GM21529 (cell line): ENCODE measurements around the gene PLOD2.

Source experiments
- ATAC-seq: cut with Tn5 transposase; IDR thresholded peaks from one replicate; pipeline ENCODE4 v1.9.1; 2021; ENCODE audit not compliant: unreplicated experiment

Gene PLOD2

DNA sequence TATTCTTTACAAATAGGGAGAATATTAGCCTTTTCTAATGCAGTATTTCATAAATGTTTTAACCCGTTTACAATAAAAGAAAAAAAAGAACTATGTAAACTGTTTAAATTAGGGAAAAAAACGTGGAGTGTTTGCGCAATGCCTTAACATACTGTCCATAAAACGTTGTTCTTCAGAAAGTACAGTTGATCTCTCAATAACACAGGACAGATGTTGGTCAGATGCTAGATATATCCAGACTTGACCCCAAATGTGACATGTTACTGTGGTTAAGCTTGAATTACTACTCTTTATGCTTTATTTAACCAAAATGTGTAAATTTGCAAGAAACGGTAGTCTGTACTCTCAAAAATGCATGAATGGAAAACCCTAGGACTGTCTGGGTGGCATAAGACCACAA, 110.3 kb downstream of the PLOD2 start:
- no peak for ATAC-seq

DNA sequence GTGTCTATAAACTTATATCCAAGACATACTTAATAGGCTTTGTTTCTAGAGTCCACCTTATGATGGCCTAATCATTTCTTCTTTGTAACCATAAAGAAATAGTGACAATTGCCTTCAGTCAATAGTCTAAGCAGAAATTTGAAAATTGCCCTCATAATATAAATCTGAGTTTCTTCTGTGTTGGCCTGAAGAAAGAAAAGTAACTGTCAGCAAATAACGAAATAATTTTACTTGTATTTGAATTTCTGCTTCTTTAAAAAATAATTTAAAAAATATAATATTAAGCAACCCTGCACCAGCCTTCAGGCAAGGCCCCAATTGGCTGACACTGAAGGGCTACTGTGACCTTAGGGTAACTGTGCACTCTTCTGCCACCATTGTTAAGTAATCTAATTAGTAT, 113.5 kb downstream of the PLOD2 start:
- no peak for ATAC-seq

DNA sequence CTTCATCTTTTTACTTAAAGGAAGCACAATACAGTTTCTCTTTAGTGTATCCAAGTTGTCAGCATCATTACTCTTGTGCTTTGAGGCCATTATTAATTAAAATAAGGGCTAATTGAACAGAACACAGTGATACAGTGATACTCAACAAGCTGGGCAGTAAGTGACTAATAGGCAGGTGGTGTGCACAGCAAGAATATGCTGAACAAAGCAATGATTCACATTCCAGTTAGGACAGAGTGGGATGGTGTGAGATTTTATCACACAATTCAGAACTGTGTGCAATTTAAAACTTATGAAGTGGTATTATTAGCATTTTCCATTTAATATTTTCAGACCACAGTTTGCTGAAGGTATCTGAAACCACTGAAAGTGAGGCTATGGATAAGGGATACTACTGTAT, 116.9 kb downstream of the PLOD2 start:
- ATAC-seq = no peak

DNA sequence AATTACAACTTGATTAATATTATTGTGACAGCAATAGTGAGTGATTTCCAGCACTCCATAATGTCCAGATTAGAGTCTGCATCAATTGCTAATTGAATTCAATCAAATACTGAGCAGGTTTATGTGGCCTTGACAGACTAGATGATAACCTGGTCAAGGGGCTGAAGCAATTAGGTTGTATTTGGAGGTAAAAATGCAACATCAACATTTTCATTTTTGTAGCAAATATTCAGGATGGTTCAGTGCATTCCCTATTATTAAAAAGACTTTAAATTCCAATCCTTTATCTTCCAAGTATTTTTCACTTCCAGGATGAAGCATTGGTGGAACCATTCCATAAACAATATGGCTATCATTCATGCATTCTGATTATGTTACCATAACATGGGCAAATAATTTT, 120.4 kb downstream of the PLOD2 start:
- no peak for ATAC-seq

DNA sequence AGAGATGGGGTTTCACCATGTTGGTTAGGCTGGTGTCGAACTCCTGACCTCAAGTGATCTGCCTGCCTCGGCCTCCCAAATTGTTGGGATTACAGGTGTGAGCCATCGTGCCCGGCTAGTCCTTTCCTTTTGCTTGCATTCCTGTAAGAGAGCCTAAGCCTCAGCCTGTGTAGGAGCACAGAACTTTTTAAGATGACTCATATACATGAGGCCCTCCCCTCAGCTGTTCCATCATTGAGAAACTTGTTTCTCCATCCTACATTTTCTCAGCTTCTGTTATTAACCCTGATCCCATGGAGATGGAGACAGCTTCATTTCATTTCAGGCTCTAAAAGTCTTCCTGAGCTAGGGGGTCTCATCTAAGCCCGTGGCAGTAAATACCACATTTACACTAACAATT, 123.3 kb downstream of the PLOD2 start:
- no peak for ATAC-seq

DNA sequence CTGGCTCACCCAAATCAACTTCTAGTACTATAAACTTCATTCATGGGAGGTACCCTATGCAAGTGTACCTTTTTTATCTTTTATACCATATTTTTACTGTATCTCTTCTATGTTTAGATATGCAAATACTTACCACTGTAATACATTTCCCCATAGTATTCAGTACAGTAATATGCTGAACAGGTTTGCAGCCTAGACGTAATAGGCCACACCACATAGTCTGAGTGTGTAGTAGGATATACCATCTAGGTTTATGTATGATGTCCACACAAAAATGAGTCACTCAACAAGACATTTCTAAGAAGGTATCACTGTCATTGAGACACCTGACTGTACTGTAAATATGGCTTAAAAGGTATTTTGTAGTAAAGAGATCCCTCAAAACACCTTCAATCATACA, 124.7 kb downstream of the PLOD2 start:
- no peak for ATAC-seq

DNA sequence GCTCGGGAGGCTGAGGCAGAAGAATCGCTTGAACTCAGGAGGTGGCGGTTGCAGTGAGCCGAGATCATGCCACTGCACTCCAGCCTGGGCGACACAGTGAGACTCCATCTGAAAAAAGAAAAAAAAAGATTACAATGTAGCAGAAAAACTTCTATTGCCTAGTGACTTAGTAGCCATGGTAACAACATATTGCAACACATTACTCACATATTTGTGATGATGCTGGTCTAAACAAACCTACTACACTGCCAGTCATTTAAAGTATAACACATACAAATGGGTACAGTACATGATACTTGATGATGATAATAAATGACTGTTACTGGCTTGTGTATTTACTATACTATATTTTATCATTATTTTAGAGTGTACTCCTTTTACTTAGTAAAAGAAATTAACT, 125.6 kb downstream of the PLOD2 start:
- ATAC-seq = no peak

DNA sequence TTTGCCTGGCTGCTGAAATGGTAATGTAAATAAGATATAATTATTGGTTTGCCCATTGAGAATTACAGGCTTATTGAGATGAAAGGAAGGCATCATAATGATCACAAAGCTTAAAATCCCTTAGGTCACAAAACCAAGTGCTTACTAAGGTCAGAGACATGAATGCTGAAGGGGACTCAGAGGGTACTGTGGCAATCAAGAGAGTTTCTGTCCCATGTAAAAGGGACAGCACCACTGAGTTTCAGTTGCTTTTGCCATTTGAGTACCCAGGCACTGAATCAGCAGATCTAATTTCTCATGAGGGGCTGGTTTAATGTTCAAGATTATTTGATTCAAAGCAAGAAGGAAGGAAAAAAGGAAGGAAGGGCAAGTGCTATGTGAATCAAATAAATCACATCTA, 127.0 kb downstream of the PLOD2 start:
- ATAC-seq = no peak

DNA sequence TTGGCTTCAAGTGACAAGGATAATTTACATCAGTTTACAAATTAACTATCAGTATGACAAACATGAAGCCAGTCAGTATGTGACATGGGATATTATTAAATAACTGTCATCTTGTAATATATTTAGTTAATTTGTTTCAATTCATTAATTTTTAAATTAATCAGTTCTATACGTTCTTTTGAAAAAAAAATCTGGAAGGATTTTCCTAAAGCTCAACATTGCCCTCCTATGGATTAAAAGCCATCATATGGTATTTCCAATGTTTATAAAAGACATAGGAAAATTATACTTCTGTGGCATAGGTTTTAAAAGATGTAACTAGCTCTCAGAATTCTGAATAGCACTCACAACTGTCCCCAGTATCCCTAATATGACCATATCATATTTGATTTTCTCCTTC, 134.4 kb downstream of the PLOD2 start:
- ATAC-seq = no peak

DNA sequence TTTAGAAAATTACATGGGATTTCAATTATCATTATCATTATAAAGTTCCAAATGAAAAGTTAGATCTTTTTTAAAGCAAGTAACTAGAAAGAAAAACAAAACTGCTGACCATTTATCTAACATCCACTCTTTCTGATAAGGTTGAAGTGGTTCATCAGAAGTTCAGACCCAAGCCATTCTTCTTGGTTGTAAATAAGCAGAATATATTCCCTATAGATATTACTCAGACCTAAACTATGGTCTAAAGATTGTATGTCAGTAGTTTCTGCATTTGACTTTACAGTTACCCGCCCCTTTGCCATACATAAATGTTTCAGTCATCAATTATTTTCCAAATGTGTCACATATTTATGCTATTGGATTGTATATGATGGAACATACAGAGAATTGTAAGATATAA, 136.7 kb downstream of the PLOD2 start:
- ATAC-seq = no peak

DNA sequence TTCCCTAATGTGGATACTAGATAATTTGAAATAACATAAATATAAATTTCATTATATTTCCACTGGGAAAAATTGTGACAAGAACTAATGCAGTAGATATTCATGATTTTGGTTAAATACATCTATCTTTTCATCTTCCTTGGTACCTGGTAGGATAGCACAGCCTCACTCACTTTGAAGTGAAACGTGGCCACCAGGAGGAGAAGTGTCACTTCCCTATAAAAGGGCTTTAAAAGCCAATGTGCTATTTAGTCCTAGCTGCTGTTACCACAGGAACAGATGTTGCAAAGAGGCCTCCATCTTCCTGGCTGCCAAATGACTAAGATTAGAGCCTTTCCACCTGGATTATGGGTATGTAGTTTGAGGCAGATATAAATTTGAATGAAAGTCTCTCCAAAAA, 140.0 kb downstream of the PLOD2 start:
- no peak for ATAC-seq

DNA sequence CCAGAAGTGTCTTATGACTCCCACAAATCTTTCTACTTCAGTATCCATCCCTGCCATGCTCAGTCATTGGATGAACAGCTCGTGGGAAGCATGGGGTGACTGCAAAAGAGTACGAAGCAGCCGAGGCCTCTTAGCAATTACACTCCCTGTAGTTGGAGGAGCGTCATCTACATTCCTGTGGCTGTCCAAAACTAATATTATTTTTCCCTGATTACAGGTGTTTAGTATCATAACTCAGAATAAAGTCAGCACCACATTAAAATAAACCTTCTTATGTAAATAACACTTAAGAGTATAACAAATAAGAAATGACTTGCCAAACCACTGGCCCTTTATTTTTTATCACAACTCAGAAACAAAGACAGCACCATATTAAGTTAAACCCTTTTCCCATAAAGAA, 141.5 kb downstream of the PLOD2 start:
- ATAC-seq = no peak
